Midbrain (tissue), 1 donor: Measurements from ENCODE around the gene DPF3.

Source experiments
- DNase-seq: peaks from one replicate; lab custom pipeline; 2025; lab: John Stamatoyannopoulos, UW

DPF3 gene

GRCh38 chr14:72740966-72741825 is 152.7 kb downstream of the DPF3 start:
- DNase-seq, result no peak

GRCh38 chr14:72740504-72740961 is 153.4 kb downstream of the DPF3 start:
- DNase-seq, result no peak

GRCh38 chr14:72739446-72740405 is 154.2 kb downstream of the DPF3 start:
- DNase-seq, result no peak

- DNase-seq, result no peak
Measured at GRCh38 chr14:72738161-72738611, 155.7 kb downstream of the DPF3 start.

GRCh38 chr14:72737560-72737943 is 156.3 kb downstream of the DPF3 start:
- DNase-seq, result no peak

GRCh38 chr14:72736786-72737559 is 156.9 kb downstream of the DPF3 start:
- no peak for DNase-seq

- no peak for DNase-seq
Measured at GRCh38 chr14:72736308-72736707, 157.6 kb downstream of the DPF3 start.

- DNase-seq, result no peak
Measured at GRCh38 chr14:72732022-72732780, 161.7 kb downstream of the DPF3 start.

- DNase-seq, result peak; percentile 36
Measured at GRCh38 chr14:72731252-72732020, 162.5 kb downstream of the DPF3 start.

- no peak for DNase-seq
Measured at GRCh38 chr14:72730468-72730867, 163.4 kb downstream of the DPF3 start.

- DNase-seq, result peak; percentile 36
Measured at GRCh38 chr14:72726444-72726843, 167.5 kb downstream of the DPF3 start.

- DNase-seq, result peak; percentile 4
Measured at GRCh38 chr14:72723858-72724530, 169.9 kb downstream of the DPF3 start.

- DNase-seq, result no peak
Measured at GRCh38 chr14:72722201-72722785, 171.6 kb downstream of the DPF3 start.

- no peak for DNase-seq
Measured at GRCh38 chr14:72721083-72721482, 172.8 kb downstream of the DPF3 start.

- no peak for DNase-seq
Measured at GRCh38 chr14:72717220-72717619, 176.7 kb downstream of the DPF3 start.

GRCh38 chr14:72716476-72716875 is 177.4 kb downstream of the DPF3 start:
- no peak for DNase-seq

- DNase-seq, result no peak
Measured at GRCh38 chr14:72715850-72716228, 178.1 kb downstream of the DPF3 start.

GRCh38 chr14:72715215-72715849 is 178.6 kb downstream of the DPF3 start:
- peak; percentile 8 for DNase-seq

GRCh38 chr14:72714871-72715214 is 179.1 kb downstream of the DPF3 start:
- no peak for DNase-seq
